COLO829 (cell line): ENCODE results near the gene SLC25A30.
A peak's percentile ranks its signal among the peaks of the same experiment; 100 is the strongest.
"Not testable (repeated sequence)": the region's sequence is repeated elsewhere in the genome, so short reads cannot be mapped to it uniquely, and the experiment has no call there.

ENCODE experiments used
- DNase-seq: peaks from one replicate; pipeline ENCODE4 v3.0.0; 2012; ENCODE audit warnings: low spot score

SLC25A30 gene

DNA sequence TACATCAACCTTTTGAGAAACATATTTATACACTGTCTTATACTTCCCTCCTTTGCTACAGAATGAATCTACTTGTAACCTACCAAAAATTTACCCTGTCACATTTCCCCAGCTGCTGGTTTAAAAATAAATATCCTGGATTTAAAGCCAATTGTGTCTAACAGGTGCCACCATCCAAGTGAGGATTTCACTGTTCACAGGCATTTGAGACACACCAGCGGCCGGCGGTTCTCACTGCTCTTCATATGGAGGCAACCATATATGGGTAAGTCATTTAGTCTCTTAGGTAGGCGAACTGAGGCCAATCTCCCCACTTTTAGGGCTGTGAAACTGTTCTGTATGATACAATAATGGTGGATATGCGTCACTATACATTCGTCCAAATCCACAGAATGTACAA lies 26.2 kb downstream of the SLC25A30 start:
- no peak for DNase-seq

DNA sequence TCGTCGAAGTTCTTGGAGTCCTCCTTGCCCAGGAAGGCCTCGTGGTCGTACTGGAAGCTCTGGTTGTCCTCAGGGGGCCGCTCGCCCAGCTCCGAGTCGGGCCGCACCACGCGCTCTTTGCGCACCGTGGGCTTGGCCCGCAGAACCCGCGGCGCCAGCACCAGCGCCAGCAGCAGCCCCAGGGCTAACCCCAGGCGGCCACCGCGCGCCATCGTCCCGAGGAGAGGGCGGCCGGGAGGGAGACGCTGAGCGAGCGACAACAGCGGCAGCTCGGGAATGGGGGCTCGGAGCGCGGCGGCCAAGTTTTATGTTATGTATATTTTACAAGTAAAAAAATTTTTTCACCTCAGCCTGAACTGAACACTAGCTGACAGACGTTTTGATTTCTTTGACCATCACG lies 27.0 kb downstream of the SLC25A30 start:
- DNase-seq: not testable (repeated sequence)

DNA sequence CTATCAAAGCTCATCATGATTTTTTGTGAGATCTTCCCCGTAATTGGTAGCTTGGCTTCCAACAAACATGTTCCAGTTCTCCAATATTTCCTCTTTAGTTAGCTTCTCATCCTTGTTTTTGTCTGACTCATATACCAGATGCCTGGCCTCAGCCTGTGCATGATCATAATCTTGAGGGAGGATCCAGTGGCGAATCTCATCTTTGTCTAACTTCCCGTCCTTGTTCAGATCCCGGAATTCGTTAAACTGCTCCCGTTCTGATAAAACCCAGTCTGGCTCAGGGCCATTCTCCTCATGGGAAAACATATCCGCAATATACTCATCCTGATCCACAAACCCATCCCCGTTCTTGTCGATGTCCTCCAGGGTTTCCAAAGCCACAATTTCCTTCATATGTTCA lies 27.8 kb downstream of the SLC25A30 start:
- DNase-seq: not testable (repeated sequence)

DNA sequence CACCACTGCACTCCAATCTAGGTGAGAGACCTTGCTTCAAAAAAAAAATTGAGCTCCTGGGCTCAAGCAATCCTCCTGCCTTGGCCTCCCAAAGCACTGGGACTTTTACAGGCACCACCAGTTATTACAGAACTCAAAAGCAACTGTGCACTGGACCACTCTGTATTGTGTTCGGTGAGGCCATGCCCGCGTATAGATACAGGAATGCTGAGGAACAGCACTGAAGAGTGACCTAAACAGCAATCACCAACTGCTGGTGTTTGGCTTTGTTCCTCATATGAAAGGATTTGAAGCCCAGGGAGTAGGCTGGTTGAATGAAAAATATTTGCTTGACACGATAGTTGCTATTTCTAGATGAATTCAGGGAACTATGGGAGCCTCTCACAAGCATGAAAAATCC lies 29.5 kb downstream of the SLC25A30 start:
- DNase-seq: no peak

GRCh38 chr13:45386892-45387575 lies 31.1 kb downstream of the SLC25A30 start:
- DNase-seq: not testable (repeated sequence)

GRCh38 chr13:45385907-45386553 lies 32.1 kb downstream of the SLC25A30 start:
- DNase-seq: no peak

DNA sequence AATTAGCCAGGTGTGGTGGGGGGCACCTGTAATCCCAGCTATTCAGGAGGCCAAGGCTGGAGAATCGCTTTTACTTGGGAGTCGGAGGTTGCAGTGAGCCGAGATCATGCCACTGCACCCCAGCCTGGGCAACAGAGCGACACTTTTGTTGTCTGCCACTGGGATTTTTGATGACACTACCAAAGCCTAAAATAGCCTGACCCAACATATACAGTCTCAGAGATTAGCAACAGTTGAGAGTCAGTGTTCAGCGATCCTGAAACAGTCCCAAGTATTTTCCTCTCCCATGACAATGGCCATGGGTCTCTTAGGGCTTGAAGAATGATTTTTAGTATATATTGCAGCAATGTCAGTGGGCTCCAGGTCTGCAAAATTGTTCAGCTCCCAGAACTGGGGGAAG lies 32.9 kb downstream of the SLC25A30 start:
- no peak for DNase-seq

GRCh38 chr13:45384474-45385174 lies 33.5 kb downstream of the SLC25A30 start:
- DNase-seq: no peak

DNA sequence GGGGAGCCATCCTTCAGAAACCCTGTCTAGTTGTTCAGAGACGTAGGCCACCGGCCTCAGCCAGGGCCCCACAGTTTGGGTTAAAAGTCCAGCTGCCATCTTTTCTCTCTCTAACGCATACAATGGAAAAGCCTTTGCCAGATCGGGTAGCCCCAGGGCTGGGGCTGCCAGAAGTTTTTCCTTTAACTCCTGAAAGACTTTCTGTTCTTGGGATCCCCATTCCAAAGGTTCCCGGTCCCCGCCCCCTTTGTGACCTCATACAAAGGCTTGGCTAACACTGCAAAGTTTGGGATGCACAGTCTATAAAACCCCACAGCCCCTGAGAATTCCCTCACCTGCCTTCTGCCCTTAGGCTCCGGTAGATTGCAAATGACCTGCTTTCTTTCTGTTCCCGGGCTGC lies 35.4 kb downstream of the SLC25A30 start:
- not testable (repeated sequence) for DNase-seq

DNA sequence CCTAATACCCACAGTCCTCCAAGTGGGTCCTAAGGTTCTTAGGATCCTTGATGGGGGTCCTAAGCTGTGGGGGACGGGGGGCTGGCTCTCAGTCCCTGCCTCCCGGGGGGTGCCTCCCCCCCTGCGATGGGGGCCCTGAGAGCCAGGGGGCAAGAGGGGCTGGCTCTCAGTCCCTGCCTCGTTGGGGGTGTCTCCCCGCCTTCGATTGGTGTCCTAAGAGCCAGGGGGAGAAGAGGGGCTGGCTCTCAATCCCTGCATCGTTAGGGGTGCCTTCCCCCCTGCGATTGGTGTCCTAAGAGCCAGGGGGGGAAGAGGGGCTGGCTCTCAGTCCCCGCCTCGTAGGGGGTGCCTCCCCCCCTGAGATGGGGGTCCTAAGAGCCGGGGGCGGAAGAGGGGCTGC lies 37.0 kb downstream of the SLC25A30 start:
- DNase-seq: no peak

DNA sequence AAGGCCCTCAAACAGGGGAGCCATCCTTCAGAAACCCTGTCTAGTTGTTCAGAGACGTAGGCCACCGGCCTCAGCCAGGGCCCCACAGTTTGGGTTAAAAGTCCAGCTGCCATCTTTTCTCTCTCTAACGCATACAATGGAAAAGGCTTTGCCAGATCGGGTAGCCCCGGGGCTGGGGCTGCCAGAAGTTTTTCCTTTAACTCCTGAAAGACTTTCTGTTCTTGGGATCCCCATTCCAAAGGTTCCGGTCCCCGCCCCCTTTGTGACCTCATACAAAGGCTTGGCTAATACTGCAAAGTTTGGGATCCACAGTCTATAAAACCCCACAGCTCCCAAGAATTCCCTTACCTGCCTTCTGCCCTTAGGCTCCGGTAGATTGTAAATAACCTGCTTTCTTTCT lies 37.5 kb downstream of the SLC25A30 start:
- not testable (repeated sequence) for DNase-seq

DNA sequence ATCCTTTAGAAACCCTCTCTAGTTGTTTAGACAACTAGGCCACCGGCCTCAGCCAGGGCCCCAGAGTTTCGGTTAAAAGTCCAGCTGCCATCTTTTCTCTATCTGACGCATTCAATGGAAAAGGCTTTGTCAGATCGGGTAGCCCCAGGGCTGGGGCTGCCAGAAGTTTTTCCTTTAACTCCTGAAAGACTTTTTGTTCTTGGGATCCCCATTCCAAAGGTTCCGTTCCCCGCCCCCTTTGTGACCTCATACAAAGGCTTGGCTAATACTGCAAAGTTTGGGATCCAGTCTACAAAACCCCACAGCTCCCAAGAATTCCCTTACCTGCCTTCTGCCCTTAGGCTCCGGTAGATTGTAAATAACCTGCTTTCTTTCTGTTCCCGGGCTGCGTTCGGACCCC lies 38.7 kb downstream of the SLC25A30 start:
- not testable (repeated sequence) for DNase-seq

GRCh38 chr13:45378786-45379185 lies 39.4 kb downstream of the SLC25A30 start:
- DNase-seq: not testable (repeated sequence)

GRCh38 chr13:45377314-45377713 lies 40.9 kb downstream of the SLC25A30 start:
- DNase-seq: not testable (repeated sequence)

GRCh38 chr13:45376651-45377050 lies 41.5 kb downstream of the SLC25A30 start:
- DNase-seq: not testable (repeated sequence)

DNA sequence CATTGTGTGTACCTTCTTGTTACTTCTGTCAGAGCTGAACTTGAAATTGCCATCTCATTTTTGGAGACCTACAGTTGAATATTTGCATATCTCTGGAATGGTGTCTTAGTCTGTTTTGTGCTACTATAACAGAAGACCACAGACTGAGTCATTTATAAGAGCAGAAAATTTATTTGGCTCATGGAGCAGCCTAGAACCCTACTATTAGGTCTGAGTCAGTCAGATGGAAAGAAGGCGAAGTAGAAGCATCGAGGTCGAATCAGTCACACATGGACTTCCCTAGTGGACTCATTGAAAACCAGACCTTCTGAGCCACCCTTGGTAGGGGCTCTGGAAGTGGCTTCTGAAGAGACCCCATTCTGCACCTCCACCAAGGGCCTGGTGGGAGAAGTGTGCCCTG lies 43.3 kb downstream of the SLC25A30 start:
- no peak for DNase-seq

- DNase-seq: no peak
Measured at GRCh38 chr13:45373162-45373547, 45.0 kb downstream of the SLC25A30 start.

GRCh38 chr13:45372189-45373161 lies 45.7 kb downstream of the SLC25A30 start:
- DNase-seq: no peak

- peak; percentile 71 for DNase-seq
Measured at GRCh38 chr13:45370922-45371406, 47.2 kb downstream of the SLC25A30 start.

DNA sequence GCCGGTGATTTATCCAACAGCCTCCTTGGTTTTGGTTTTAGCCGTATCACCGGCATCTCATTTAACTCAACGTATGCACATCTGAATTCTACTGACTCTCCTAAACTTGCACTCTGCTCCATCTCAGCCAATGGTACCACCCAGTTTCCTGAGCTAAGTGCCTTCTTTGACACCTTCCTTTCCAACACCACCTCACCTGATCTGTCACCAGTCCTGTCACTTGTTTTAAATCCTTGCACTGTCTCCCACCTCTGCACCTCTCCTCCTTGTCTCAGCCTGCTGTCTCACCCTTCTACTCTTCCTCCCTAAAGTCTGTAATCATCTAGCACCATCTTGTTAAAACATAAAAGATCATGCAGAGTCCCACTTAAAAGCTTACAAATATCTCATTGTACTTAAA lies 49.1 kb downstream of the SLC25A30 start:
- DNase-seq: no peak

DNA sequence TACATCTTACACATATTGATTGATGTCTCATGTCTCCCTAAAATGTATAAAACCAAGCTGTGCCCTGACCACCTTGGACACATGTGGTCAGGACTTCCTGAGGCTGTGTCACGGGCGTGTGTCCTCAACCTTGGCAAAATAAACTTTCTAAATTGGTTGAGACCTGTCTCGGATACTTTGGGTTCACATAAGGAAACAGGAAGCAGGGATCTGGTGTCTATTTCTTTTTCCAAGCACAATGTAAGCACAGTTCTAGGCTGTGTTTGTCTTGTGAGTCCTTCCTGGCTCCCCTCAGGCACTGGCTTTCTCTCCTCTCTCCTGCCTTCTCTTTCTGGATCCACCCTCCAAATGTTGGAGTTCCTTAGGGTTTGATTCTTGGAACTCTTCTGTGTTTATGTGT lies 49.6 kb downstream of the SLC25A30 start:
- DNase-seq: peak; percentile 44

DNA sequence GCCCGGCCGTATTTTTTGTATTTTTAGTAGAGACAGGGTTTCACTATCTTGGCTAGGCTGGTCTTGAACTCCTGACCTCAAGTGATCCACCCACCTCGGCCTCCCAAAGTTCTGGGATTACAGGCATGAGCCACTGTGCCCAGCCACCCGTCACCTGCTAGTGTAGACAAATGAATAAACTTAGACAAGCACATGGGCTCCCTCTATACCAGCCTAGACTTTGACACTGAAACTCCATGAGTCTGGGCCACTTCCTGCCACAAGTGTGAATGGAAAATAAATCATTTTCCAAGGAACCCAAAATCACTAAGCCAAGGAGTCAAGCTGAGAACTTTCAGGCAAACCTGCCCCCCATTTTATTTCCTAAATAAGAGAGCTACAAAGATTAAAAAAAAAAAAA lies 50.2 kb downstream of the SLC25A30 start:
- no peak for DNase-seq
